ENCODE results near the gene TIGD1. TPM values are rescaled to one million over a fixed set of nuclear protein-coding genes. Genes with fewer than 3 reads are reported as not detected.

TIGD1 gene
- total RNA-seq (2014; rRNA removed; shearing (Covaris generic)) (21.0 and 27.8 TPM in 2 replicates), total RNA-seq (2022) (18.5 and 21.1 TPM in 2 replicates), Bru-seq, nascent RNA (percentile 97 among the genes with signal in this experiment), BruChase-seq, experiment 1, labeled RNA remaining after a 6-hour chase (percentile 84 among the genes with signal in this experiment), BruChase-seq, experiment 2, labeled RNA remaining after a 2-hour chase (percentile 95 among the genes with signal in this experiment)
- long read RNA-seq, partial matches to known transcripts, result 0 of 3 reads
- long read RNA-seq, other reads (novel, unspliced or antisense), result 0 of 3 reads

GRCh38 chr2:232550354-232551249, at the start of gene TIGD1, which contains the start of gene EIF4E2:
Gene TIGD1 (minus strand): TSS chr2:232550557. CDS start chr2:232549882, 675 bp downstream.
Gene EIF4E2 (plus strand): TSS chr2:232550689. CDS start chr2:232550725, 36 bp downstream.
- H3K79me2 ChIP-seq (ENCODE audit: insufficient read depth, low read depth, low read length), result peaks cover 61% of the 10 kb centered on the region
- ChIA-PET CTCF (ENCODE audit: unreplicated experiment) (interaction anchor here (0.6 kb wide), 1 partner anchor 1498 kb away, joined by 3 read pairs; no protein-coding TSS in a partner anchor), POLR2A (interaction anchor here (0.6 kb wide), 1 partner anchor 842 kb away, joined by 3 read pairs; the partner anchor contains the start of gene PTMA)
- peaks cover 19% of the 10 kb centered on the region for H3K4me1 ChIP-seq (ENCODE audit: insufficient read depth, low read length, poor library complexity, severe bottlenecking)
- no TSS peak for BruUV-seq (replicated peaks)
- peak; percentile 96 for DNase-seq (ENCODE audit: low spot score)
- peaks cover 59% of the 10 kb centered on the region for H3K36me3 ChIP-seq (ENCODE audit: insufficient read depth, low read length)
- peak within 1 kb of the TSS; percentile 87 for H2AFZ ChIP-seq (ENCODE audit: low read length)
- TF ChIP-seq CTCF (conservative IDR thresholded peaks at IDR 0.05; ENCODE audit: low read length), result peak; percentile 54; the same call in 1 of the 2 replicates
- TF ChIP-seq EZH2phosphoT487 (IDR thresholded peaks at IDR 0.05; ENCODE audit: borderline replicate concordance, low read depth, low read length), result no peak
- peak within 1 kb of the TSS; percentile 94 for H3K4me2 ChIP-seq (ENCODE audit: low read length)
- peak within 1 kb of the TSS; percentile 84 for H3K27ac ChIP-seq (ENCODE audit: low read depth, low read length, poor library complexity, severe bottlenecking)
- no peaks in the 10 kb centered on the region for H3K9me2 ChIP-seq (ENCODE audit: insufficient read depth, low read length)
- peak within 1 kb of the TSS; percentile 93 for H3K4me3 ChIP-seq (ENCODE audit: low read depth, low read length, poor library complexity, severe bottlenecking)
- H3K9me3 ChIP-seq (ENCODE audit: low read length), result peaks cover 5% of the 10 kb centered on the region; the same call in 1 of the 2 replicates
- H4K20me1 ChIP-seq (ENCODE audit: insufficient read depth, low read length), result peaks cover 7% of the 10 kb centered on the region; the same call in 1 of the 2 replicates
- intact Hi-C loops (cut with micrococcal nuclease; ENCODE audit: unreplicated experiment), result loop anchor here (5.0 kb wide), 1 partner anchor 588 kb away; the partner anchor contains the start of gene DIS3L2

- no peaks in the 10 kb centered on the region for H3K9me3 ChIP-seq (ENCODE audit: low read length)
- H3K4me2 ChIP-seq (ENCODE audit: low read length), result no peak overlapping the region
These were observed 47.9 kb upstream of the TIGD1 start for GRCh38 chr2:232598293-232598692.

More at GRCh38 chr2:232598293-232598692, 47.9 kb upstream of the TIGD1 start:
- TF ChIP-seq CTCF (conservative IDR thresholded peaks at IDR 0.05; ENCODE audit: low read length), result no peak
- TF ChIP-seq EZH2phosphoT487 (IDR thresholded peaks at IDR 0.05; ENCODE audit: borderline replicate concordance, low read depth, low read length), result no peak
- DNase-seq (ENCODE audit: low spot score), result no peak
- Histone ChIP-seq H3K4me1 (ENCODE audit: insufficient read depth, low read length, poor library complexity, severe bottlenecking) (no peaks in the 10 kb centered on the region), H3K4me3 (ENCODE audit: low read depth, low read length, poor library complexity, severe bottlenecking) (no peak overlapping the region), H3K27ac (ENCODE audit: low read depth, low read length, poor library complexity, severe bottlenecking) (no peak overlapping the region), H4K20me1 (ENCODE audit: insufficient read depth, low read length) (no peaks in the 10 kb centered on the region), H3K79me2 (ENCODE audit: insufficient read depth, low read depth, low read length) (no peaks in the 10 kb centered on the region), H3K9me2 (ENCODE audit: insufficient read depth, low read length) (no peaks in the 10 kb centered on the region), H3K36me3 (ENCODE audit: insufficient read depth, low read length) (no peaks in the 10 kb centered on the region), H2AFZ (ENCODE audit: low read length) (no peak overlapping the region)
- intact Hi-C loops (cut with micrococcal nuclease; ENCODE audit: unreplicated experiment), result no loop called here
- ChIA-PET CTCF (ENCODE audit: unreplicated experiment) (no interaction called here), POLR2A (no interaction called here)
- no TSS peak for BruUV-seq (replicated peaks)
